WTC11 (cell line): ENCODE data around the gene SRRT. TPM values are rescaled to one million over a fixed set of nuclear protein-coding genes. Genes with fewer than 3 reads are reported as not detected.

ENCODE experiments used
- AR ChIP-seq: fragments of 250-450 bp; sonication (Bioruptor Pico); IDR thresholded peaks from 2 replicates; pipeline ENCODE4 v1.9.0; 2021; ENCODE audit warnings: mild to moderate bottlenecking
- CBFB ChIP-seq: sonication (generic); formaldehyde crosslinking; IDR thresholded peaks from 2 replicates; pipeline ENCODE4 v1.8.1; 2022; ENCODE audit warnings: mild to moderate bottlenecking, low read depth, missing genetic modification reagents
- CDX4 ChIP-seq: fragments of 250-450 bp; sonication (Bioruptor Pico); IDR thresholded peaks from 2 replicates; pipeline ENCODE4 v1.9.0; 2021; ENCODE audit warnings: moderate library complexity, mild to moderate bottlenecking, inconsistent platforms, borderline replicate concordance
- ELF4 ChIP-seq: sonication (generic); formaldehyde crosslinking; IDR thresholded peaks from 2 replicates; pipeline ENCODE4 v1.8.1; 2022; ENCODE audit warnings: low read depth, mild to moderate bottlenecking, moderate library complexity, missing genetic modification reagents
- FOXJ3 ChIP-seq: sonication (generic); formaldehyde crosslinking; IDR thresholded peaks from 2 replicates; pipeline ENCODE4 v1.9.0; 2021; ENCODE audit warnings: missing genetic modification reagents, mild to moderate bottlenecking, borderline replicate concordance
- FOXP1 ChIP-seq: sonication (generic); formaldehyde crosslinking; IDR thresholded peaks from 2 replicates; pipeline ENCODE4 v1.8.0; 2022; ENCODE audit warnings: missing genetic modification reagents, mild to moderate bottlenecking, moderate library complexity, borderline replicate concordance
- NR1H2 ChIP-seq: sonication (generic); formaldehyde crosslinking; IDR thresholded peaks from 2 replicates; pipeline ENCODE4 v1.9.0; 2021; ENCODE audit warnings: mild to moderate bottlenecking, moderate library complexity, missing genetic modification reagents
- NR2C2 ChIP-seq: sonication (generic); formaldehyde crosslinking; IDR thresholded peaks from 2 replicates; pipeline ENCODE4 v1.8.0; 2022; ENCODE audit warnings: mild to moderate bottlenecking, missing genetic modification reagents
- PRDM15 ChIP-seq: sonication (generic); formaldehyde crosslinking; IDR thresholded peaks from 2 replicates; pipeline ENCODE4 v1.8.0; 2022; ENCODE audit warnings: missing genetic modification reagents
- RELA ChIP-seq: sonication (generic); formaldehyde crosslinking; IDR thresholded peaks from 2 replicates; pipeline ENCODE4 v1.8.1; 2022; ENCODE audit warnings: missing genetic modification reagents, mild to moderate bottlenecking, borderline replicate concordance
- SP1 ChIP-seq: sonication (generic); formaldehyde crosslinking; conservative IDR thresholded peaks from 2 replicates; pipeline ENCODE4 v1.8.1; 2022; ENCODE audit warnings: missing genetic modification reagents
- TEAD1 ChIP-seq: sonication (generic); formaldehyde crosslinking; IDR thresholded peaks from 2 replicates; pipeline ENCODE4 v1.8.0; 2022; ENCODE audit warnings: mild to moderate bottlenecking, missing genetic modification reagents
- ZNF232 ChIP-seq: sonication (generic); formaldehyde crosslinking; IDR thresholded peaks from 2 replicates; pipeline ENCODE4 v1.8.0; 2022; ENCODE audit warnings: mild to moderate bottlenecking, missing genetic modification reagents
- ZNF263 ChIP-seq: sonication (generic); formaldehyde crosslinking; IDR thresholded peaks from 2 replicates; pipeline ENCODE4 v1.8.1; 2022; ENCODE audit warnings: low read depth, mild to moderate bottlenecking, moderate library complexity, missing genetic modification reagents
- ZNF317 ChIP-seq: sonication (generic); formaldehyde crosslinking; IDR thresholded peaks from 2 replicates; pipeline ENCODE4 v1.8.1; 2023; ENCODE audit warnings: low read depth, mild to moderate bottlenecking, moderate library complexity, missing genetic modification reagents, borderline replicate concordance
- total RNA-seq: library from RNA; stranded (reverse); gene quantifications from 3 replicates; pipeline ENCODE4 v1.2.3, GENCODE V29; 2021
- TF ChIP-seq, protein P1 (sequence below): sonication (generic); formaldehyde crosslinking; conservative IDR thresholded peaks from 2 replicates; pipeline ENCODE4 v1.8.1; 2022; ENCODE audit warnings: mild to moderate bottlenecking, missing genetic modification reagents
- TF ChIP-seq, protein P2 (sequence below): fragments of 250-450 bp; sonication (Bioruptor Pico); conservative IDR thresholded peaks from 2 replicates; pipeline ENCODE4 v1.9.0; 2021; ENCODE audit warnings: mild to moderate bottlenecking
- TF ChIP-seq, protein P3 (sequence below): sonication (generic); formaldehyde crosslinking; IDR thresholded peaks from 2 replicates; pipeline ENCODE4 v1.8.1; 2022; ENCODE audit warnings: mild to moderate bottlenecking, moderate library complexity, missing genetic modification reagents
- TF ChIP-seq, protein P4 (sequence below): sonication (generic); formaldehyde crosslinking; IDR thresholded peaks from 2 replicates; pipeline ENCODE4 v1.8.0; 2023; ENCODE audit warnings: missing genetic modification reagents

Gene SRRT
- total RNA-seq, 1 experiment from 2014 or later, result 238 TPM

GRCh38 chr7:100827330-100828226, 47.3 kb upstream of the SRRT start, which contains the start of gene EPHB4 (continued):
- no peak for TF ChIP-seq CDX4 (CRISPR knock-in tag)
- TF ChIP-seq, protein P1, sequence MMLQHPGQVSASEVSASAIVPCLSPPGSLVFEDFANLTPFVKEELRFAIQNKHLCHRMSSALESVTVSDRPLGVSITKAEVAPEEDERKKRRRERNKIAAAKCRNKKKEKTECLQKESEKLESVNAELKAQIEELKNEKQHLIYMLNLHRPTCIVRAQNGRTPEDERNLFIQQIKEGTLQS (CRISPR knock-in tag), result no peak
- TF ChIP-seq, protein P2, sequence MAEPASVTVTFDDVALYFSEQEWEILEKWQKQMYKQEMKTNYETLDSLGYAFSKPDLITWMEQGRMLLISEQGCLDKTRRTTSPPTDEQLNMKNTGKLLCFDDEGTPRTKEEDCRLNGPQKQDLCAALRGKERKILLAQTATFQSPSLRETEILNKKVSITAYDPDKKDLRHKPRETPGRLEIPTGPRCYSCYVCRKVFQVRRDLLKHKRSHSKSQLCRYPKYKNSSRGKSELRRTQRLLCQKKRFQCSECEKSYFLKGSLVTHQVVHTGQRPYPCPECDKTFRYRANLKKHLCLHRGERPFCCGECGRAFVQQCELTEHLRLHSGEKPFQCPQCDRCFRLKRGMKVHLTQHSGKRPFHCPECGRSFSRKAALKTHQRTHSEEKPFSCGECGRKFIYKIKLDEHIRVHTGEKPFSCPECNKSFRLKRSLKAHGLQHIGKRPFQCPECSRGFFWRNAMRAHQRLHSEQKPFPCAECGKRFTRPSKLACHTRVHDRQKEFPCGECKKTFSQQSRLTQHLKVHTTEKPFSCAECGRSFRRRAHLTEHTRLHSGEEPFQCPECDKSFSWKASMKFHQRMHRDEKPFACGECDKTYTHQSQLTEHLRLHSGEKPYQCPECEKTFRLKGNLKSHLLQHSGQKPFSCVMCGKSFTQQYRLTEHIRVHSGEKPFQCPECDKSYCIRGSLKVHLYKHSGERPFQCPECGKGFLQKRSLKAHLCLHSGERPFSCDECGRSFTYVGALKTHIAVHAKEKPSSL (CRISPR knock-in tag), result no peak
- TF ChIP-seq ELF4, result no peak
- TF ChIP-seq TEAD1 (CRISPR knock-in tag), result 0 out of 2 replicates have a peak, but pooled peaks have one; percentile 43
- TF ChIP-seq RELA, result no peak
- peak; percentile 81 for TF ChIP-seq SP1 (CRISPR knock-in tag)
- TF ChIP-seq NR1H2 (CRISPR knock-in tag), result no peak
- TF ChIP-seq AR, result no peak
- TF ChIP-seq, protein P3, sequence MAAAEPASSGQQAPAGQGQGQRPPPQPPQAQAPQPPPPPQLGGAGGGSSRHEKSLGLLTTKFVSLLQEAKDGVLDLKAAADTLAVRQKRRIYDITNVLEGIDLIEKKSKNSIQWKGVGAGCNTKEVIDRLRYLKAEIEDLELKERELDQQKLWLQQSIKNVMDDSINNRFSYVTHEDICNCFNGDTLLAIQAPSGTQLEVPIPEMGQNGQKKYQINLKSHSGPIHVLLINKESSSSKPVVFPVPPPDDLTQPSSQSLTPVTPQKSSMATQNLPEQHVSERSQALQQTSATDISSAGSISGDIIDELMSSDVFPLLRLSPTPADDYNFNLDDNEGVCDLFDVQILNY (CRISPR knock-in tag), result no peak
- TF ChIP-seq ZNF263, result no peak
- TF ChIP-seq NR2C2 (CRISPR knock-in tag), result no peak
- no peak for TF ChIP-seq FOXJ3 (CRISPR knock-in tag)
- no peak for TF ChIP-seq ZNF232 (CRISPR knock-in tag)
- TF ChIP-seq FOXP1 (CRISPR knock-in tag), result peak; percentile 49; the same call in 1 of the 2 replicates
- TF ChIP-seq, protein P4, sequence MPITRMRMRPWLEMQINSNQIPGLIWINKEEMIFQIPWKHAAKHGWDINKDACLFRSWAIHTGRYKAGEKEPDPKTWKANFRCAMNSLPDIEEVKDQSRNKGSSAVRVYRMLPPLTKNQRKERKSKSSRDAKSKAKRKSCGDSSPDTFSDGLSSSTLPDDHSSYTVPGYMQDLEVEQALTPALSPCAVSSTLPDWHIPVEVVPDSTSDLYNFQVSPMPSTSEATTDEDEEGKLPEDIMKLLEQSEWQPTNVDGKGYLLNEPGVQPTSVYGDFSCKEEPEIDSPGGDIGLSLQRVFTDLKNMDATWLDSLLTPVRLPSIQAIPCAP (CRISPR knock-in tag), result no peak; the same call in 1 of the 2 replicates
- no peak for TF ChIP-seq PRDM15 (CRISPR knock-in tag)
- no peak for TF ChIP-seq CBFB (CRISPR knock-in tag)
- TF ChIP-seq ZNF317 (CRISPR knock-in tag), result no peak
